Limb (tissue), 2 donors: Measurements from ENCODE around the gene KPNB1.
A peak's percentile ranks its signal among the peaks of the same experiment; 100 is the strongest.
"Not testable (repeated sequence)": the region's sequence is repeated elsewhere in the genome, so short reads cannot be mapped to it uniquely, and the experiment has no call there.

ENCODE experiments used
- DNase-seq, 2 donors: peaks; one replicate each; pipeline ENCODE4 v3.0.0-alpha.2; 2016; ENCODE audit errors: extremely low spot score in 2 of 2

The KPNB1 gene

DNA sequence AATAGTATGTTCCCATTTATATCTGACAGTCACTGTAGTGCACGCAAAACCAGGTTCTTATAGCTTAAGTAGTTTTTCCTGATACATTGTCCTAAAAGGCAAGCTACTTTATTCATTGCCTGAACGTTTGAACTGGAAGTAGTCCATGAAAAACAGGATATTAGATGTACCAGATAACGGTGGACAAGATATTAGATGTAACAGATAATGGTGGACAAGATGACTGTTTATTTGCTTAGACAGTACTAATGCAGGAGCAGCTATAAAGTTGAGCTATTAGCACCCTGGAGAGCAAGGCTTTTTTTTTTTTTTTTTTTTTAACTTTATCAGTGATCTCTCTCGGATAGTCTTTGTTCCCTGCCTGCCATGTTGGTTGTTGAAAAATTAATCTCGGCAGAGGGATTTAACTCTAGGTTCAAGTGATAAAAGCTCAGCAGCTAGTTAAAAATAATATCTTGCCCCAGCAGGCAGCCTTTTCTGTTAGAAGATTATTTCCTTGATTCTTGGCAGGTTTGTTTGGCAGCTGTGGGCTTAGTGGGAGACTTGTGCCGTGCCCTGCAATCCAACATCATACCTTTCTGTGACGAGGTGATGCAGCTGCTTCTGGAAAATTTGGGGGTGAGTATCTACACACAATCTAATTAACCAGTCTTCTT, 26.9 kb downstream of the KPNB1 start:
- no peak for DNase-seq

- DNase-seq, result no peak
Observed at GRCh38 chr17:47678196-47678595, 28.5 kb downstream of the KPNB1 start.

- DNase-seq, result no peak
Observed at GRCh38 chr17:47682138-47682537, 32.4 kb downstream of the KPNB1 start.

DNA sequence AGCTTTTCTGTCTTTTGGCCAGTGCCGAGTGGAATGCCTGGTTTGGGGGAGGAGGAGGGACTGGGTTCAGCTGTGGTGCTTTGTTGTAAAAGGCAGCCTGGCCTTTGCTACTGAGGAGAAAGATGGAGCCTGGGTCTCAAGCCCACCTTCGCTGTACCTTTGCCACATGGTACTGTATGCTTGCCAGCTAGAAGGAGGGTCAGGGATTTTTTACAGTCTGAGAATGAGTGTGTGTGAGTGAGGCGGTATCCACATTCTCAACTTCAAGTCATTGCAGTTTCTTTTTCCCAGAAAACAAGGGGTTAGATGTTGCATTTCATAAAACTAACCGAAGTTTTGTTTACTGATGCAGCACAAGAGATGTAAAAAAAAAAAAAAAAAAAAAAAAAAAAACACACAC, 33.0 kb downstream of the KPNB1 start:
- DNase-seq, result not testable (repeated sequence)

DNA sequence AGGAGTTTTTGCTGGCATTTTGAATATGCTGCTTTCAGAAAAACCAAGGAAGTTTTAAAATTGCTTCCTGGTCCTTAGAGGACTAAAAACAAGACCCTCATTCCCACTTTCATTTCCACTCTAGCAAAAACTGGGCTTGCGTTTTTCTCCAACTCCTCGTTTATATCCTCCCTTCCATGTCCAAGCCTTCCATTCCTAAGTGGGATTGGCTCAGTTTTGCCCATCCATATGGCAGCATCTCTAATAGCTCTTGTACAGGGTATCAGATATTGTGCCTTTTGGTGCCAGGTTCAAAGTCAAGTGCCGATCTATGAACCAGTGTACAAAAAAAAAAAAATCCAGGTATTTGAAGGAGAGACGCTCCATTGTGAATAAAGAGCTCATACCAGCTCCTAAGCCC, 34.3 kb downstream of the KPNB1 start:
- no peak for DNase-seq

- DNase-seq, result no peak
Observed at GRCh38 chr17:47684535-47685193, 34.9 kb downstream of the KPNB1 start.

- DNase-seq, result no peak
Observed at GRCh38 chr17:47685556-47686275, 36.0 kb downstream of the KPNB1 start.

DNA sequence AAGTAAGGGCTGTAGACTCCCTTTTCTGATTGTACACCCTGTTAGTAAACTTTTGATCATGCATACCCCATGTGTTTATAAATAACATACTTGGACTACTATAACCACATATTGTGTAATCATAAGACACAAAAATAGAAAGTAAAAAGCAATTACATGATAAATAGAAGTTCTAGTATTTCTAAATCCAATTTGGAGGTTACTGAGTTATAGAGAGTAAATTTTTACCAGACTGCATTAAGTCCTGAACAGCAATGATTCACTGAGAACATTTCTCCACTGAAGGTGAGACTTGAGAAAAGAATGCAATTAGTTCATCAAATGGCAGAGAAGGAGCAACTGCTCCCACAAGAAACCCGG, 36.5 kb downstream of the KPNB1 start:
- no peak for DNase-seq

- no peak for DNase-seq
Observed at GRCh38 chr17:47686664-47687327, 37.1 kb downstream of the KPNB1 start.

GRCh38 chr17:47687328-47687690, 37.6 kb downstream of the KPNB1 start:
- DNase-seq, result no peak

DNA sequence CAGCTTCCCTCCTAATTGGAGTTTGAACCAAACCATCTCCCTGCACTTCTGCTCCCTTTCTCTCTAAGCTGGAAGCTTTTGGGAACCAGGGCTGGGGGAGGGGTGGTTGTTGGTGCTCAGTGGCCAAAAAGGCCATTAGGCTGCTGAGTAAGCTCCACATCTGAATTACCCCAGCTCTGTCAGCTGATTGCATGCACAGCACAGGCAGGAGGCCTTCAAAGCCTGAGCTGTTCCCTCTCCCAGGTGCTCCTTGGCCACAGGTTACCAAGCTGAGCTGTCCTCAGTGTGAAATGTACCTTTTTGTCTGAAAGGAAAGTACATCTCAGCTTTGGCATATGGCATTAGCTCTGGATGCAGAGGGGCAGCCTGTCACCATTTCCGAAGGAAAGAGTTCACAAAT, 38.0 kb downstream of the KPNB1 start:
- no peak for DNase-seq

GRCh38 chr17:47690121-47690520, 40.4 kb downstream of the KPNB1 start:
- no peak for DNase-seq

DNA sequence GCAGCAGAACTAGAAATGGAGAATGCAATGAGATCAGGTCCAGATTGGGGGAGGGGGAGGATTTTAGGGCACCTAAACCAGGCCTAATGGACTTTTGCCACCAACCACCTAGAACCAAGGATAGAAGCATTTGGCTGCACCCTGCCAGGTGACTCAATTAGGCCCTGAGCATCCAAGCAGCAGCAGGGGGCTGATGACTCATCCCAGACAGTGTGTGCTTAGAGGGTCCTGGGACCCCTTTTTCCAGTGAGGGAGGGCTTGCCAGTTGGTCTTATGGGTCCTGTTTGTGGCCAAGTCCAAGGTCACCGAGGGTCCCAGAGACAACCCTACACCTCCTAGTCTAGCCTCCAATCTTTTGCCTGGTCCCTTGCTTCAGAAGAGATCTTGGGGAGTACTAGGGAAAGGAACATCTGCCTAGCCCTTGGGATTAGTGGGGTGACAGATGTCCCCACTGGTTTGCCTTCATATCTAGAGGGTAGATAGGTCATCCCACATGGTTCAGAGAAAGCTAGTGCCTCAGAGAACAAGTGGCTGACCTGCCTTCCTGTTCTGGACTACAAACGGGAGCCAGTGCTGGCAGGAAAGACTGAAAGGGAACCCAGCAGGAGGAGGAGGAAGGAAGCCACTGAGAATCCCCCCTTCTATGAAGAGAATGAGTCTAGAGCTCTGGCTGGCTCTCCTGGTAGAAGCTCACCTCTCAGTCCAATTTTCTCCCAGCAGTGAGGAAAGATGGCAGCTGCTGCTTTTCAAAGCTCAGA, 42.6 kb downstream of the KPNB1 start:
- no peak for DNase-seq

DNA sequence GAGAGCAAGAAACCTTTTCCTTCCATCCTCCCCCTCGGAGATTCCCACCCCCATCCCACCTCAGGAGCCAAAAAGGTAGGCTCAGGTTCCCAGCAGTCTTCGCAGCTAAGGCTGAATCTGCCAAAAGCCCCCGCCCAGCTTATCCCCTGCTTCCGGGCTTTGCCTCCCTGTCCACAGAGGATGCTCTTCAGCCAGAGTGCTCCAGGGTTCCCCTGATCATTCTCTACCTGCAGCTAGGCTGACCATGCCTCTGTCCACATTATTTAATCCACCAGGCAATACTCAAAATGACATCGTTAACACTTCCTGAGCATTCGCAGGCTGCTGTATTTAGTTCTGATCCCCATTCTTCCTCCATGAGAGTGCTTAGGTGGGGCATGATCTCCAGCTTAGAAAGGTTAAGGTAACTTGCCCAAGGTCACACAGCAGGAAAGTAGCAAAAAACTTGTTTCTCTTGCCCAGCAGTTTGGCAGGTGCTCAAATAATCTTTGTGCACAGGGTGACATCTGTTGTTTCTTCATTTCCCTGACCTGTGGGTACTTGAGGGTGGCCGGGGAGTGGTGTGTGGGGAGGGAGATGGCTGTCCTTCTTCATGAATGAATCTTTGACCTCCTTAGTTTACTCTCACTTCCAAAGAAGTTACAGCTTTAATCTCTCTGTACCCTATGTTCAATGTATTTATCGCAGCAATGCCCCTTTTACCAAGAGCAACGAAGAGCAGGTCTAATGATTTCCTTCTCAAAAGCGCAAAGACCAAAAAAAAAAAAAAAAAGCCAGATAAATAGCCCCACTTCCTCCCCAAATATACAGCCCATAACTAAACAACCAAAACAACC, 43.4 kb downstream of the KPNB1 start:
- peak in 1 of 2 donors; percentile 29 for DNase-seq

- peak; percentile 82 to 92 for DNase-seq
Observed at GRCh38 chr17:47693731-47694580, 44.2 kb downstream of the KPNB1 start, which contains the start of gene TBKBP1. TBKBP1 (plus strand) TSS chr17:47694161; CDS start chr17:47696113, 1,952 bp downstream.

- DNase-seq, result no peak
Observed at GRCh38 chr17:47694581-47695428, 45.1 kb downstream of the KPNB1 start.

- peak in 1 of 2 donors; percentile 73 for DNase-seq
Observed at GRCh38 chr17:47695429-47696376, 46.0 kb downstream of the KPNB1 start.
